Choroid plexus epithelial cell (primary cell): ENCODE results near the gene RPS6KA2.

Experiments
- DNase-seq: peaks from one replicate; pipeline ENCODE4 v3.0.0-alpha.2; 2010; ENCODE audit warnings: low read depth
- H3K4me3 ChIP-seq: 2 replicates; pipeline ENCODE4 v1.5.1; 2011; ENCODE audit warnings: low read depth, mild to moderate bottlenecking, control low read depth, low read length, moderate library complexity
- TF ChIP-seq, protein P1 (sequence below): conservative IDR thresholded peaks from 2 replicates; pipeline ENCODE4 v1.5.1; 2011; ENCODE audit warnings: low read depth, mild to moderate bottlenecking, control low read depth, inconsistent platforms, low read length, moderate library complexity

The RPS6KA2 gene

DNA sequence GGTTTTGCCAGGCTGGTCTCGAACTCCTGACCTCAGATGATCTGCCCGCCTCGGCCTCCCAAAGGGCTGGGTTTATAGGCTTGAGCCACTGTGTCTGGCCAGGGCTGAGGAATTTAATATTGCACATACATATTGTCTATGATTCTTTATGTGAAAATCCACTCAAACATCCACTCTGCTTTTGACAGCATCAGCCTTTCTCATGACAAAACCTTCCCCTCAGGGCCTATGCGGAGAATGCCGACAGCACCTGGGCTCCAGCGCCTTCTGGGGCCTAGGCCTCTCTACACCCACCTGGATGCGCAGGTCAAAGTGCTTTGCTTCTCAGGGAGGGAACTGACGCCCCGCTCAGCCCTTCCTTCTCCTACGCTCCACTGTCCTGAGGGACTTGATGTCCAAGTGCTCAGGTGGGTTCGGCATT is 46.0 kb downstream of the RPS6KA2 start:
- no peak for DNase-seq
- TF ChIP-seq, protein P1, sequence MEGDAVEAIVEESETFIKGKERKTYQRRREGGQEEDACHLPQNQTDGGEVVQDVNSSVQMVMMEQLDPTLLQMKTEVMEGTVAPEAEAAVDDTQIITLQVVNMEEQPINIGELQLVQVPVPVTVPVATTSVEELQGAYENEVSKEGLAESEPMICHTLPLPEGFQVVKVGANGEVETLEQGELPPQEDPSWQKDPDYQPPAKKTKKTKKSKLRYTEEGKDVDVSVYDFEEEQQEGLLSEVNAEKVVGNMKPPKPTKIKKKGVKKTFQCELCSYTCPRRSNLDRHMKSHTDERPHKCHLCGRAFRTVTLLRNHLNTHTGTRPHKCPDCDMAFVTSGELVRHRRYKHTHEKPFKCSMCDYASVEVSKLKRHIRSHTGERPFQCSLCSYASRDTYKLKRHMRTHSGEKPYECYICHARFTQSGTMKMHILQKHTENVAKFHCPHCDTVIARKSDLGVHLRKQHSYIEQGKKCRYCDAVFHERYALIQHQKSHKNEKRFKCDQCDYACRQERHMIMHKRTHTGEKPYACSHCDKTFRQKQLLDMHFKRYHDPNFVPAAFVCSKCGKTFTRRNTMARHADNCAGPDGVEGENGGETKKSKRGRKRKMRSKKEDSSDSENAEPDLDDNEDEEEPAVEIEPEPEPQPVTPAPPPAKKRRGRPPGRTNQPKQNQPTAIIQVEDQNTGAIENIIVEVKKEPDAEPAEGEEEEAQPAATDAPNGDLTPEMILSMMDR: no peak
- H3K4me3 ChIP-seq: no peak overlapping the region

DNA sequence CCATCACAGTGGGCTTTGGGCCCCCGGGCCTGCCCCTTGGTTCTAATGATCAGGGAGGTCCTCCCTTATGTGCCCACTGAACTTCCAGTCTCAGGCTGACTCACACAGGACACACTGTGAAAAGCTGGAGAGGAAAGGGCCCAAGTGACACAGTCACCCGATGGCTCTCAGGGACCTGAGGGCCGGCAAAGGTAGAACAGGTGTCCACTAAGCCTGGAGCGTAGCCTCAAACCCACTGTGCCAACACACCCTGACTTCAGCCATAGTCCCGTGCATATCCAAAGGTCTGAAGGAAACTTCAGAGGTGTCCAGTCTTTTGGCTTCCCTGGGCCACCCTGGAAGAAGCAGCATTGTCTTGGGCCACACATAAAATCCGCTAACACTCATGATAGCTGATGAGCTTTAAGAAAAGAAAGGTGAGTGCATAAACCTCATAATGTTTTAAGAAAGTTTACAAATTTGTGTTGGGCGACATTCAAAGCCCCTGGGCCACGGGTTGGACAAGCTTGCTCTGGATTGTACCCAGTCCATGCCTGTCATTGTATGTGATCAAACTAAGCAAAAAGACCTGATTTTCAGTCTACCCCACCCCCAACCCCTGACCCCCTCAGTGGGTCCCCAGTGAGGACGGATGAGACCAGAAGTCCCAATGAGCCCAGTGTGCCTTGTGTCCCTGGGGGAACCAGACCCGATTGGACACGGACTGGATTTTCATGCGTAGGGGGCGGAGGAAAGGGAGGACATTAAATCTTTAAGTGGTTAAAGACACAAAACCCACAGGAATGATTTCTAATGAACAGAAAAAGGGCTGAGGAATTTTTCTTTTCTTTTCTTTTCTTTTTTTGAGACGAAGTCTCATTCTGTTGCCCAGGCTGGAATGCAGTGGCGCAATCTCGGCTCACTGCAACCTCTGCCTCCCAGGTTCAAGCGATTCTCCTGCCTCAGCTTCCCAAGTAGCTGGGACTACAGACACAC is 46.7 kb downstream of the RPS6KA2 start:
- DNase-seq: no peak
- TF ChIP-seq, protein P1: no peak
- no peak overlapping the region for H3K4me3 ChIP-seq

DNA sequence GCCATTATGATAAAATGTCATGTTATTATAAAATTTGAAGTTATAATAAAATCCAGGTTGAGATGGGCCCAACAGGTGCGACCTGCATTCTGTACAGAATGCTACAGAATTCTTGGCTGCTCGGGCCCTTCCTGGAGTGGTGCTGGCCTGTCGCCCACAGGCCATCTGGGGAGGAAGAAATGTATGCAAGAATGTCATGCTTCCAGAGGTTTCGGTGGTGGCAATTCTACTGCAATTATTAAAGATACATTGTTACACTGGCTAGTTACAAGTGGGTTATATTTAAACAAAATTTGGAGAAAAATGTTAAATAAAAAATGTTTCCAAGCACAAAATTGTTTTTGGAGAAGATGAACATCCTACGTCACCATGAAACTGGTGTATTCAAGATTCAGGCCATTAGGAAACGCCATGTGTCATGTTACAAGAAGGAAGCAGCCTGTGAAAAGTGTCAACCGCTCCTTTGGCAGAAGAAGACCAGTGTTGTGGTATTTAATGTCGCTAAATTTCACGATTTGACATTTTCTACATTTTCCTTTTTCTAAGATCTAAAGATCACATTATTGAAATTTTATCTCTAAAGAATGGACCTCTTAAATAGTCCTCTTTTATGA is 47.7 kb downstream of the RPS6KA2 start:
- DNase-seq: no peak
- H3K4me3 ChIP-seq: no peak overlapping the region
- TF ChIP-seq, protein P1: no peak

DNA sequence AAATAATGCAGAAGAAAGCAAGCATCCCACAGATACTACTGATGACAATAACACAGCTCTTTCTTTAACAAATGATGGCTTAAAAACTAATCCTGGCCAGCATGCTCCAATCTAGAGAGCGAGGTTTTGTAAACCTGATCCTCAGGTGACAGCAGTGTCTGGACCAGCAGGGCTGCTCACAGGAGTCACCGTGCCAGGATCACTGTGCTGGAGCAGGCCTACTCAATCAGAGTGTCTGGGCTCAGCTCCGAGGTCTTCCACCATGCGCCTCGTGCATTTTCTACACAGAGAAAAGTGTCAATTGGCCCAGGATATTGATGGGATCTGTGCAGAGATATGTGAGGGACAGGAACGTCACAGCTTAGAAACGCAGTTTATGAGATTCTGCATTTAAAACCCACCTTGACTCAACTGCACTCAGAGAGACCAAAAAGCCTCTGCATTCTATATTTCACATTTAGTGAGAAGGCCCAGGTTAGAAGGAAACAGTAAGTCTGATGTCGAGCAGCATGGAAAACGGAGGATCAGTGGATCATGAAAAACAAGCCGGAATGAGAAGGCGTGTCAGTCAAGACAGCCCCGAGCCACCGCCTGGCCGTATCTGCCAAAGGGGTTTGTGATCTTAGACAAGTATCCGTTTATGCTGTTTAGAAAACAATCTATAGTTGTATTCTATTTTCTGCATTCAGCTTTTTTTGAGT is 48.4 kb downstream of the RPS6KA2 start:
- TF ChIP-seq, protein P1: no peak
- no peak overlapping the region for H3K4me3 ChIP-seq
- no peak for DNase-seq

DNA sequence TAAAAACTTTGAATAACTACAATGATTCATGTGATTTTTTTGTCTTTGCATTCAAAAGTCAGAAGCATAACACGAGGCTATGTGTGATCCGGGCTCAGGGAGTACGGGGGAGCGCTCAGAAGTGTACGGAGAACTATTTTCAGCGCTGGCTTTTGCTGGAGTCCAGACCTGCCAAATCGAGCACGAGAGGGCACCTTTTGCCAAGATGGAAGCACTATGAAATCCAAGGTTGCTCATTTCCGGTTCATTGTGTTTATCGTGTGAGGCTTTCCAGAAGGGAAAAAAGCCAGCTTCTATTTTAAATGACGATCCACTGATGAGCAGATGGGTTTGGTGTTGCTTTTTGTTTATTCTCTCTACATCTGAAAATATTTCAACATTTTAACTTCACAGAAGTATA is 51.8 kb downstream of the RPS6KA2 start:
- no peak for DNase-seq
- H3K4me3 ChIP-seq: no peak overlapping the region
- TF ChIP-seq, protein P1: no peak

DNA sequence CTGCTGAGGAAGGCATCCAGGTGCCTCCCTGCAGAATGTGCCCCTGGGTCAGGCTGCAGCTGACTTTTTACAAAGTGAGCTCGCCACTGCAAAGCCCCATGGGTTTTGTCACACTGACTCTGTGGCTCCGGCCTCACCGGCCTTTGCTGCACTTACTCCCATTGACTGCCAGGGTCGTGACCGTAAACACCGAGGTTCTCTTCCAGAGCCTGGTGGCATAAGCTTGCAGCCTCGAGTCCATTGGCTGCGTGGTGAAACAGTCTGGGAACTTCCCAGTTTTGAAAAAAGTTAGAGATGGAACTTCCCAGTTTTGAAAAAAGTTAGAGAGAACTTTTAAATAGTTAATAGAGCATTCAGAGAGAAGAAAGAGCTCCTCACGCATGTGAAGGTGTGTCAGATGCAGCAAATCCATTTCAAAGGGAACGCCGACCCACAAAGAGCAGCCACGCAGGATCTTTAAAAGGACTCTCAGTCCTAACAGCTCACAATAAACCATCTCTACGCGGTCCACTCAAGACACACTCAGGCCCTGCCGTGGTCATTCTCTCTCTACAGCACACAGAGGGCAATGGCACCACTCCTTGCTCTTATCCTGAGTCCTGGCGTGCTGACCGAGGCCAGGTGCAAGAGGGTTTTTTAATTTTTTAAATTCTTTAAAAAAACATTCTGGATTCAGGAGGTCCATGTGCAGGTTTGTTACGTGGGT is 53.4 kb downstream of the RPS6KA2 start:
- TF ChIP-seq, protein P1: no peak
- no peak overlapping the region for H3K4me3 ChIP-seq
- DNase-seq: no peak
